Smooth muscle cell (in vitro differentiated cells): ENCODE results near the gene CCDC167. TPM values are rescaled to one million over a fixed set of nuclear protein-coding genes. Genes with fewer than 3 reads are reported as not detected.

Experiments used
- DNase-seq: peaks from one replicate; lab custom pipeline; 2025; ENCODE audit not compliant: unreplicated experiment; lab: John Stamatoyannopoulos, UW
- H2AFZ ChIP-seq: fragments of 200-600 bp; sonication (generic); 2 replicates; pipeline ENCODE4 v1.6.0; 2016; ENCODE audit warnings: antibody characterized with exemption, low read depth, mild to moderate bottlenecking
- H3F3A ChIP-seq: fragments of 200-600 bp; sonication (generic); 2 replicates; pipeline ENCODE4 v1.6.0; 2017; ENCODE audit warnings: antibody characterized with exemption, low read depth
- H3K27ac ChIP-seq: fragments of 200-600 bp; sonication (generic); 2 replicates; pipeline ENCODE4 v1.5.1; 2016; ENCODE audit warnings: low read depth, mild to moderate bottlenecking
- H3K27me3 ChIP-seq: fragments of 200-600 bp; sonication (generic); 2 replicates; pipeline ENCODE4 v1.6.1; 2016; ENCODE audit warnings: low read depth, mild to moderate bottlenecking
- H3K36me3 ChIP-seq: fragments of 200-600 bp; sonication (generic); 2 replicates; pipeline ENCODE4 v1.5.1; 2016; ENCODE audit warnings: low read depth
- H3K4me1 ChIP-seq: fragments of 200-600 bp; sonication (generic); 2 replicates; pipeline ENCODE4 v1.5.1; 2016; ENCODE audit warnings: low read depth
- H3K4me2 ChIP-seq: fragments of 200-600 bp; sonication (generic); 2 replicates; pipeline ENCODE4 v1.6.0; 2016; ENCODE audit warnings: mild to moderate bottlenecking
- H3K4me3 ChIP-seq: fragments of 200-600 bp; sonication (generic); 2 replicates; pipeline ENCODE4 v1.5.1; 2016; ENCODE audit warnings: mild to moderate bottlenecking
- H3K79me2 ChIP-seq: fragments of 200-600 bp; sonication (generic); 2 replicates; pipeline ENCODE4 v1.6.0; 2016; ENCODE audit warnings: low read depth, mild to moderate bottlenecking
- H3K9ac ChIP-seq: fragments of 200-600 bp; sonication (generic); 2 replicates; pipeline ENCODE4 v1.6.0; 2016; ENCODE audit warnings: low read depth
- H3K9me3 ChIP-seq: fragments of 200-600 bp; sonication (generic); replicated peaks from 2 replicates; pipeline ENCODE4 v1.5.1; 2016; ENCODE audit warnings: low read depth
- H4K20me1 ChIP-seq: fragments of 200-600 bp; sonication (generic); 2 replicates; pipeline ENCODE4 v1.6.0; 2016; ENCODE audit warnings: low read depth
- CTCF ChIP-seq: fragments of 200-600 bp; sonication (generic); IDR thresholded peaks from 2 replicates; pipeline ENCODE4 v1.5.1; 2017; ENCODE audit warnings: borderline replicate concordance, mild to moderate bottlenecking, antibody characterized with exemption; ENCODE audit not compliant: insufficient read depth, poor library complexity, severe bottlenecking
- WGBS: methylation state at CpG from one replicate; pipeline ENCODE4 v1.1.7; 2016; ENCODE audit warnings: low lambda C conversion rate; 5-methylcytosine and 5-hydroxymethylcytosine counted together
- polyA plus RNA-seq: library from polyadenylated mRNA; unstranded; fragments of >200 nt; fragmentation: Nextera tagmentation; extraction: Ambion mirVana; gene quantifications from 2 replicates; pipeline ENCODE4 v1.2.1, GENCODE V29; 2016
- total RNA-seq: library from RNA; depleted of rRNA; stranded (reverse); fragments of >200 nt; gene quantifications from 2 replicates; pipeline ENCODE4 v1.2.3, GENCODE V29; 2014

CCDC167 gene
- total and polyA plus RNA-seq, 2 experiments from 2014 or later: 81.0 to 114 TPM

- Histone ChIP-seq H3K27me3 (no peaks in the 10 kb centered on the region), H3F3A (no peaks in the 10 kb centered on the region), H4K20me1 (peaks cover 13% of the 10 kb centered on the region), H3K79me2 (no peaks in the 10 kb centered on the region), H3K9ac (no peak overlapping the region), H3K4me2 (no peak overlapping the region), H3K4me3 (no peak overlapping the region), H3K4me1 (peaks cover 12% of the 10 kb centered on the region), H3K27ac (no peak overlapping the region), H3K36me3 (no peaks in the 10 kb centered on the region), H3K9me3 (no peaks in the 10 kb centered on the region), H2AFZ (no peak overlapping the region)
- 100% methylated on average over 1 of the region's 1 CpG for WGBS
- no peak for DNase-seq
- no peak for TF ChIP-seq CTCF
These were observed 19.5 kb downstream of the CCDC167 start for GRCh38 chr6:37480118-37480736.

- Histone ChIP-seq H3K27ac (no peak overlapping the region), H2AFZ (no peak overlapping the region), H3K9me3 (no peaks in the 10 kb centered on the region), H4K20me1 (peaks cover 6% of the 10 kb centered on the region), H3K79me2 (no peaks in the 10 kb centered on the region), H3K4me1 (peaks cover 5% of the 10 kb centered on the region), H3F3A (no peaks in the 10 kb centered on the region), H3K4me3 (no peak overlapping the region), H3K9ac (no peak overlapping the region), H3K4me2 (no peak overlapping the region), H3K36me3 (peaks cover under 1% of the 10 kb centered on the region), H3K27me3 (no peaks in the 10 kb centered on the region)
- DNase-seq: no peak
- TF ChIP-seq CTCF: no peak
- 94% methylated on average over 6 of the region's 6 CpGs for WGBS
These were observed 20.3 kb downstream of the CCDC167 start for GRCh38 chr6:37479266-37479854.

GRCh38 chr6:37478827-37479226, 20.9 kb downstream of the CCDC167 start:
- Histone ChIP-seq H3K27ac (no peak overlapping the region), H3K4me3 (no peak overlapping the region), H3K27me3 (no peaks in the 10 kb centered on the region), H3K36me3 (peaks cover 5% of the 10 kb centered on the region), H3F3A (no peaks in the 10 kb centered on the region), H3K79me2 (no peaks in the 10 kb centered on the region), H3K4me1 (peaks cover 5% of the 10 kb centered on the region), H2AFZ (no peak overlapping the region), H3K9ac (no peak overlapping the region), H3K9me3 (no peaks in the 10 kb centered on the region), H3K4me2 (no peak overlapping the region), H4K20me1 (peaks cover 4% of the 10 kb centered on the region)
- WGBS: 98% methylated on average over 7 of the region's 7 CpGs
- DNase-seq: no peak
- TF ChIP-seq CTCF: no peak
